ENCODE data around the gene TTC28. TPM values are rescaled to one million over a fixed set of nuclear protein-coding genes. Genes with fewer than 3 reads are reported as not detected.

The TTC28 gene
- total RNA-seq, 5 donors from 2014 or later (not counting 1 experiment from before 2014, with no cell fraction given): 2.3 to 7.8 (median 3.0) TPM

- peaks cover 4% of the 10 kb centered on the region in 2 donors for H3K27me3 Mint-ChIP-seq
- Histone ChIP-seq H3K36me3 (ENCODE audit: control insufficient read depth in 2 of 2, extremely low read depth in 1 of 2, insufficient read depth in 1 of 2, low read length in 1 of 2) (no peaks in the 10 kb centered on the region), H3K27ac (ENCODE audit: low read length) (no peak overlapping the region), H3K4me1 (ENCODE audit: control insufficient read depth in 1 of 2, extremely low read depth in 1 of 2, insufficient read depth in 2 of 2, low read length in 2 of 2) (no peaks in the 10 kb centered on the region), H3K4me3 (ENCODE audit: control insufficient read depth in 1 of 2, extremely low read depth in 1 of 2, low read length in 1 of 2) (no peak overlapping the region), H3K27me3 (replicated peaks in 1 of 2; ENCODE audit: control insufficient read depth in 2 of 2, extremely low read depth in 1 of 2, insufficient read depth in 2 of 2, low read length in 1 of 2) (no peaks in the 10 kb centered on the region), H3K9me3 (no peaks in the 10 kb centered on the region)
- 83% methylated on average over 1 of the region's 1 CpG for WGBS (ENCODE audit: insufficient coverage)
- no peak for ATAC-seq (replicated peaks in 1 of 4)
- H3K27ac Mint-ChIP-seq: no peak overlapping the region
- CTCF ChIA-PET: no interaction called here
- H3K9me3 Mint-ChIP-seq: no peaks in the 10 kb centered on the region
- no peak for DNase-seq
- POLR2A ChIA-PET: no interaction called here
- no peaks in the 10 kb centered on the region for H3K4me1 Mint-ChIP-seq
- no peaks in the 10 kb centered on the region for H3K36me3 Mint-ChIP-seq
- no peak overlapping the region for H3K4me3 Mint-ChIP-seq
Measured at GRCh38 chr22:28123989-28124766, 555.5 kb downstream of the TTC28 start.

- H3K4me1 Mint-ChIP-seq: no peaks in the 10 kb centered on the region
- ChIA-PET CTCF (no interaction called here), POLR2A (no interaction called here)
- H3K27ac Mint-ChIP-seq: no peak overlapping the region
- no CpG with 5 or more reads among the region's 3 CpGs for WGBS (ENCODE audit: insufficient coverage)
- Histone ChIP-seq H3K4me3 (ENCODE audit: control insufficient read depth in 1 of 2, extremely low read depth in 1 of 2, low read length in 1 of 2) (no peak overlapping the region), H3K36me3 (ENCODE audit: control insufficient read depth in 2 of 2, extremely low read depth in 1 of 2, insufficient read depth in 1 of 2, low read length in 1 of 2) (no peaks in the 10 kb centered on the region), H3K27me3 (replicated peaks in 1 of 2; ENCODE audit: control insufficient read depth in 2 of 2, extremely low read depth in 1 of 2, insufficient read depth in 2 of 2, low read length in 1 of 2) (peaks cover 0 to 3% of the 10 kb centered on the region in 2 experiments), H3K27ac (ENCODE audit: low read length) (no peak overlapping the region), H3K4me1 (ENCODE audit: control insufficient read depth in 1 of 2, extremely low read depth in 1 of 2, insufficient read depth in 2 of 2, low read length in 2 of 2) (no peaks in the 10 kb centered on the region), H3K9me3 (no peaks in the 10 kb centered on the region)
- H3K36me3 Mint-ChIP-seq: no peaks in the 10 kb centered on the region
- no peak for DNase-seq
- peaks cover 4% of the 10 kb centered on the region in 2 donors for H3K27me3 Mint-ChIP-seq
- no peak overlapping the region for H3K4me3 Mint-ChIP-seq
- no peak for ATAC-seq (replicated peaks in 1 of 4)
- no peaks in the 10 kb centered on the region for H3K9me3 Mint-ChIP-seq
Measured at GRCh38 chr22:28120691-28121592, 558.7 kb downstream of the TTC28 start.

GRCh38 chr22:28118957-28119631 is 560.5 kb downstream of the TTC28 start:
- ChIA-PET POLR2A (no interaction called here), CTCF (no interaction called here)
- H3K27ac Mint-ChIP-seq: no peak overlapping the region
- H3K4me1 Mint-ChIP-seq: no peaks in the 10 kb centered on the region
- H3K36me3 Mint-ChIP-seq: no peaks in the 10 kb centered on the region
- no CpG with 5 or more reads among the region's 2 CpGs for WGBS (ENCODE audit: insufficient coverage)
- H3K9me3 ChIP-seq: no peaks in the 10 kb centered on the region
- ATAC-seq (replicated peaks in 1 of 4) (no peak), DNase-seq (no peak)
- no peak overlapping the region for H3K27ac ChIP-seq (ENCODE audit: low read length)
- no peaks in the 10 kb centered on the region for H3K9me3 Mint-ChIP-seq
- no peaks in the 10 kb centered on the region for H3K4me1 ChIP-seq (ENCODE audit: control insufficient read depth in 1 of 2, extremely low read depth in 1 of 2, insufficient read depth in 2 of 2, low read length in 2 of 2)
- H3K27me3 ChIP-seq (replicated peaks in 1 of 2; ENCODE audit: control insufficient read depth in 2 of 2, extremely low read depth in 1 of 2, insufficient read depth in 2 of 2, low read length in 1 of 2): peaks cover 0 to 3% of the 10 kb centered on the region in 2 experiments
- H3K27me3 Mint-ChIP-seq: peaks cover 3% of the 10 kb centered on the region in 2 donors
- no peaks in the 10 kb centered on the region for H3K36me3 ChIP-seq (ENCODE audit: control insufficient read depth in 2 of 2, extremely low read depth in 1 of 2, insufficient read depth in 1 of 2, low read length in 1 of 2)
- no peak overlapping the region for H3K4me3 ChIP-seq (ENCODE audit: control insufficient read depth in 1 of 2, extremely low read depth in 1 of 2, low read length in 1 of 2)
- H3K4me3 Mint-ChIP-seq: no peak overlapping the region

- Mint-ChIP-seq H3K27me3 (no peaks in the 10 kb centered on the region), H3K36me3 (no peaks in the 10 kb centered on the region), H3K4me1 (no peaks in the 10 kb centered on the region), H3K9me3 (no peaks in the 10 kb centered on the region), H3K27ac (no peak overlapping the region), H3K4me3 (no peak overlapping the region)
- WGBS (ENCODE audit: insufficient coverage): 57% methylated on average over 2 of the region's 2 CpGs
- Histone ChIP-seq H3K9me3 (no peaks in the 10 kb centered on the region), H3K4me1 (ENCODE audit: control insufficient read depth in 1 of 2, extremely low read depth in 1 of 2, insufficient read depth in 2 of 2, low read length in 2 of 2) (no peaks in the 10 kb centered on the region), H3K27ac (ENCODE audit: low read length) (no peak overlapping the region), H3K27me3 (replicated peaks in 1 of 2; ENCODE audit: control insufficient read depth in 2 of 2, extremely low read depth in 1 of 2, insufficient read depth in 2 of 2, low read length in 1 of 2) (peaks cover 0 to 7% of the 10 kb centered on the region in 2 experiments), H3K4me3 (ENCODE audit: control insufficient read depth in 1 of 2, extremely low read depth in 1 of 2, low read length in 1 of 2) (no peak overlapping the region), H3K36me3 (ENCODE audit: control insufficient read depth in 2 of 2, extremely low read depth in 1 of 2, insufficient read depth in 1 of 2, low read length in 1 of 2) (no peaks in the 10 kb centered on the region)
- DNase-seq (no peak), ATAC-seq (replicated peaks in 1 of 4) (no peak)
- ChIA-PET POLR2A (no interaction called here), CTCF (no interaction called here)
Measured at GRCh38 chr22:28116219-28116673, 563.4 kb downstream of the TTC28 start.

- Mint-ChIP-seq H3K36me3 (no peaks in the 10 kb centered on the region), H3K9me3 (no peaks in the 10 kb centered on the region), H3K27me3 (no peaks in the 10 kb centered on the region), H3K27ac (no peak overlapping the region), H3K4me3 (no peak overlapping the region), H3K4me1 (no peaks in the 10 kb centered on the region)
- no peaks in the 10 kb centered on the region for H3K4me1 ChIP-seq (ENCODE audit: control insufficient read depth in 1 of 2, extremely low read depth in 1 of 2, insufficient read depth in 2 of 2, low read length in 2 of 2)
- ATAC-seq (replicated peaks in 1 of 4) (no peak), DNase-seq (no peak)
- H3K4me3 ChIP-seq (ENCODE audit: control insufficient read depth in 1 of 2, extremely low read depth in 1 of 2, low read length in 1 of 2): no peak overlapping the region
- H3K9me3 ChIP-seq: no peaks in the 10 kb centered on the region
- H3K27ac ChIP-seq (ENCODE audit: low read length): no peak overlapping the region
- ChIA-PET POLR2A (no interaction called here), CTCF (no interaction called here)
- no peaks in the 10 kb centered on the region for H3K36me3 ChIP-seq (ENCODE audit: control insufficient read depth in 2 of 2, extremely low read depth in 1 of 2, insufficient read depth in 1 of 2, low read length in 1 of 2)
- WGBS (ENCODE audit: insufficient coverage): no CpG with 5 or more reads among the region's 4 CpGs
- H3K27me3 ChIP-seq (replicated peaks in 1 of 2; ENCODE audit: control insufficient read depth in 2 of 2, extremely low read depth in 1 of 2, insufficient read depth in 2 of 2, low read length in 1 of 2): peaks cover 0 to 7% of the 10 kb centered on the region in 2 experiments
Measured at GRCh38 chr22:28115426-28115825, 564.2 kb downstream of the TTC28 start.

- no peaks in the 10 kb centered on the region for H3K36me3 Mint-ChIP-seq
- H3K4me1 Mint-ChIP-seq: no peaks in the 10 kb centered on the region
- Histone ChIP-seq H3K36me3 (ENCODE audit: control insufficient read depth in 2 of 2, extremely low read depth in 1 of 2, insufficient read depth in 1 of 2, low read length in 1 of 2) (no peaks in the 10 kb centered on the region), H3K27me3 (replicated peaks in 1 of 2; ENCODE audit: control insufficient read depth in 2 of 2, extremely low read depth in 1 of 2, insufficient read depth in 2 of 2, low read length in 1 of 2) (peaks cover 0 to 6% of the 10 kb centered on the region in 2 experiments), H3K4me1 (ENCODE audit: control insufficient read depth in 1 of 2, extremely low read depth in 1 of 2, insufficient read depth in 2 of 2, low read length in 2 of 2) (no peaks in the 10 kb centered on the region), H3K27ac (ENCODE audit: low read length) (no peak overlapping the region), H3K9me3 (no peaks in the 10 kb centered on the region), H3K4me3 (ENCODE audit: control insufficient read depth in 1 of 2, extremely low read depth in 1 of 2, low read length in 1 of 2) (no peak overlapping the region)
- H3K27me3 Mint-ChIP-seq: no peaks in the 10 kb centered on the region
- no peak for DNase-seq
- ChIA-PET POLR2A (no interaction called here), CTCF (no interaction called here)
- no peak for ATAC-seq (replicated peaks in 1 of 4)
- no peak overlapping the region for H3K27ac Mint-ChIP-seq
- H3K9me3 Mint-ChIP-seq: no peaks in the 10 kb centered on the region
- no peak overlapping the region for H3K4me3 Mint-ChIP-seq
- WGBS (ENCODE audit: insufficient coverage): 63% methylated on average over 8 of the region's 9 CpGs
Measured at GRCh38 chr22:28112548-28113043, 567.0 kb downstream of the TTC28 start.

Measured in T-cell (primary cell).